WTC11 (cell line): ENCODE measurements around the gene ZC3H12A. TPM values are rescaled to one million over a fixed set of nuclear protein-coding genes. Genes with fewer than 3 reads are reported as not detected.
A peak's percentile ranks its signal among the peaks of the same experiment; 100 is the strongest.

Source experiments
- ATAC-seq: fragments of 200-7000 bp; cut with Tn5 transposase; 2 replicates; pipeline ENCODE4 v1.10.0; 2021; ENCODE audit warnings: mild to moderate bottlenecking, moderate library complexity
- CTCF ChIA-PET: fragments of 300-600 bp; sonication (Branson Sonifier 250); formaldehyde crosslinking; loops from one replicate; lab custom pipeline; 2021; ENCODE audit warnings: antibody characterized with exemption; lab: Charles Lee
- POLR2A ChIA-PET: fragments of 350-600 bp; sonication (Branson Sonifier 250); formaldehyde crosslinking; loops from one replicate; lab custom pipeline; 2021; ENCODE audit warnings: antibody characterized with exemption; lab: Charles Lee
- DNase-seq: peaks from one replicate; pipeline ENCODE4 v3.0.0; 2021; ENCODE audit warnings: low spot score
- H3K27ac Mint-ChIP-seq: 2 replicates; pipeline ENCODE4 v1.8.0; 2021; ENCODE audit warnings: mixed read lengths
- H3K27me3 Mint-ChIP-seq: 2 replicates; pipeline ENCODE4 v1.8.0; 2021; ENCODE audit warnings: low read depth, mild to moderate bottlenecking, moderate library complexity, mixed read lengths
- H3K36me3 Mint-ChIP-seq: 2 replicates; pipeline ENCODE4 v1.8.0; 2021; ENCODE audit warnings: mixed read lengths
- H3K4me1 Mint-ChIP-seq: 2 replicates; pipeline ENCODE4 v1.8.0; 2022; ENCODE audit warnings: mixed read lengths
- H3K4me3 Mint-ChIP-seq: 2 replicates; pipeline ENCODE4 v1.8.0; 2021; ENCODE audit warnings: mild to moderate bottlenecking, moderate library complexity, mixed read lengths
- H3K9me3 Mint-ChIP-seq: 2 replicates; pipeline ENCODE4 v1.8.0; 2021; ENCODE audit warnings: mixed read lengths
- CBFB ChIP-seq: sonication (generic); formaldehyde crosslinking; IDR thresholded peaks from 2 replicates; pipeline ENCODE4 v1.8.1; 2022; ENCODE audit warnings: mild to moderate bottlenecking, low read depth, missing genetic modification reagents
- GABPB1 ChIP-seq: sonication (generic); formaldehyde crosslinking; IDR thresholded peaks from 2 replicates; pipeline ENCODE4 v1.8.1; 2023; ENCODE audit warnings: mild to moderate bottlenecking, missing genetic modification reagents
- GTF2I ChIP-seq: fragments of 250-450 bp; sonication (Bioruptor Pico); conservative IDR thresholded peaks from 2 replicates; pipeline ENCODE4 v1.4.0; 2021; ENCODE audit warnings: mild to moderate bottlenecking
- HMGA2 ChIP-seq: fragments of 250-450 bp; sonication (Bioruptor Pico); IDR thresholded peaks from 2 replicates; pipeline ENCODE4 v1.4.0; 2021; ENCODE audit warnings: mild to moderate bottlenecking, moderate library complexity
- IRF2 ChIP-seq: sonication (generic); formaldehyde crosslinking; IDR thresholded peaks from 2 replicates; pipeline ENCODE4 v1.8.0; 2022; ENCODE audit warnings: low read depth, missing genetic modification reagents, borderline replicate concordance
- NFYB ChIP-seq: sonication (generic); formaldehyde crosslinking; conservative IDR thresholded peaks from 2 replicates; pipeline ENCODE4 v1.8.0; 2022; ENCODE audit warnings: low read depth, missing genetic modification reagents
- NR2C2 ChIP-seq: sonication (generic); formaldehyde crosslinking; IDR thresholded peaks from 2 replicates; pipeline ENCODE4 v1.8.0; 2022; ENCODE audit warnings: mild to moderate bottlenecking, missing genetic modification reagents
- PRRX2 ChIP-seq: fragments of 250-450 bp; sonication (Bioruptor Pico); IDR thresholded peaks from 2 replicates; pipeline ENCODE4 v1.8.0; 2021; ENCODE audit warnings: mild to moderate bottlenecking
- RELA ChIP-seq: sonication (generic); formaldehyde crosslinking; IDR thresholded peaks from 2 replicates; pipeline ENCODE4 v1.8.1; 2022; ENCODE audit warnings: missing genetic modification reagents, mild to moderate bottlenecking, borderline replicate concordance
- SOX15 ChIP-seq: fragments of 250-450 bp; sonication (Bioruptor Pico); IDR thresholded peaks from 2 replicates; pipeline ENCODE4 v1.9.0; 2021; ENCODE audit warnings: mild to moderate bottlenecking
- SP1 ChIP-seq: sonication (generic); formaldehyde crosslinking; conservative IDR thresholded peaks from 2 replicates; pipeline ENCODE4 v1.8.1; 2022; ENCODE audit warnings: missing genetic modification reagents
- TP53 ChIP-seq: sonication (generic); formaldehyde crosslinking; IDR thresholded peaks from 2 replicates; pipeline ENCODE4 v1.8.1; 2023; ENCODE audit warnings: mild to moderate bottlenecking, missing genetic modification reagents
- ZNF138 ChIP-seq: sonication (generic); formaldehyde crosslinking; conservative IDR thresholded peaks from 2 replicates; pipeline ENCODE4 v1.8.1; 2022; ENCODE audit warnings: mild to moderate bottlenecking, moderate library complexity, missing genetic modification reagents
- ZNF263 ChIP-seq: sonication (generic); formaldehyde crosslinking; IDR thresholded peaks from 2 replicates; pipeline ENCODE4 v1.8.1; 2022; ENCODE audit warnings: low read depth, mild to moderate bottlenecking, moderate library complexity, missing genetic modification reagents
- ZNF423 ChIP-seq: fragments of 250-450 bp; sonication (Bioruptor Pico); IDR thresholded peaks from 2 replicates; pipeline ENCODE4 v2.1.2; 2022; ENCODE audit warnings: mild to moderate bottlenecking, moderate library complexity
- total RNA-seq: library from RNA; stranded (reverse); gene quantifications from 3 replicates; pipeline ENCODE4 v1.2.3, GENCODE V29; 2021
- TF ChIP-seq, protein P1 (sequence below): sonication (generic); formaldehyde crosslinking; IDR thresholded peaks from 2 replicates; pipeline ENCODE4 v1.8.0; 2023; ENCODE audit warnings: missing genetic modification reagents, mild to moderate bottlenecking, borderline replicate concordance
- TF ChIP-seq, protein P2 (sequence below): sonication (generic); formaldehyde crosslinking; conservative IDR thresholded peaks from 2 replicates; pipeline ENCODE4 v1.8.1; 2022; ENCODE audit warnings: mild to moderate bottlenecking, missing genetic modification reagents
- TF ChIP-seq, protein P3 (sequence below): sonication (generic); formaldehyde crosslinking; IDR thresholded peaks from 2 replicates; pipeline ENCODE4 v1.8.1; 2022; ENCODE audit warnings: low read depth, mild to moderate bottlenecking, moderate library complexity, missing genetic modification reagents, borderline replicate concordance
- TF ChIP-seq, protein P4 (sequence below): sonication (generic); formaldehyde crosslinking; IDR thresholded peaks from 2 replicates; pipeline ENCODE4 v1.8.0; 2023; ENCODE audit warnings: missing genetic modification reagents
- TF ChIP-seq, protein P5 (sequence below): sonication (generic); formaldehyde crosslinking; IDR thresholded peaks from 2 replicates; pipeline ENCODE4 v1.8.0; 2022; ENCODE audit warnings: mild to moderate bottlenecking, missing genetic modification reagents
- TF ChIP-seq, protein P6 (sequence below): sonication (generic); formaldehyde crosslinking; IDR thresholded peaks from 2 replicates; pipeline ENCODE4 v1.8.1; 2022; ENCODE audit warnings: missing genetic modification reagents, borderline replicate concordance
- TF ChIP-seq, protein P7 (sequence below): sonication (generic); formaldehyde crosslinking; IDR thresholded peaks from 2 replicates; pipeline ENCODE4 v1.8.1; 2022; ENCODE audit warnings: mild to moderate bottlenecking, missing genetic modification reagents, moderate library complexity, borderline replicate concordance

The ZC3H12A gene
- total RNA-seq, 1 experiment from 2014 or later = 10.9 TPM

DNA sequence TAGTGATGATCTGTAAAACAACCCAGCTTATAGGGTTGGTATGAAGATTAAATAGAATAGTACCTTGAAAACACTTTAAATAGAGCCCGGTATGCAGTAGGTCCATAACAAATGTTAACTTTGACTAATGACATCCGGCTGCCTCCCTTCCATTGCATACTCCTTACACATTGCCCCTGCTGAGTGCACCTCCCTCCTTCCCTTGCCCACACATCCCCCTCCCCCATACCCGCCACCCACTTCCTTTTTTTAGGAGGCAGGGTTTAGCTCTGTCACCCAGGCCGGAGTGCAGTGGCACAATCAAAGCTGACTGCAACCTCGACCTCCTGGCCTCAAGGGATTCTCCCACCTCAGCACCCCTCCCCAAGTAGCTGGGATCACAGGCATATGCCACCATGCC is 24.4 kb upstream of the ZC3H12A start (continued):
- TF ChIP-seq SOX15 (CRISPR knock-in tag) = no peak
- TF ChIP-seq, protein P1, sequence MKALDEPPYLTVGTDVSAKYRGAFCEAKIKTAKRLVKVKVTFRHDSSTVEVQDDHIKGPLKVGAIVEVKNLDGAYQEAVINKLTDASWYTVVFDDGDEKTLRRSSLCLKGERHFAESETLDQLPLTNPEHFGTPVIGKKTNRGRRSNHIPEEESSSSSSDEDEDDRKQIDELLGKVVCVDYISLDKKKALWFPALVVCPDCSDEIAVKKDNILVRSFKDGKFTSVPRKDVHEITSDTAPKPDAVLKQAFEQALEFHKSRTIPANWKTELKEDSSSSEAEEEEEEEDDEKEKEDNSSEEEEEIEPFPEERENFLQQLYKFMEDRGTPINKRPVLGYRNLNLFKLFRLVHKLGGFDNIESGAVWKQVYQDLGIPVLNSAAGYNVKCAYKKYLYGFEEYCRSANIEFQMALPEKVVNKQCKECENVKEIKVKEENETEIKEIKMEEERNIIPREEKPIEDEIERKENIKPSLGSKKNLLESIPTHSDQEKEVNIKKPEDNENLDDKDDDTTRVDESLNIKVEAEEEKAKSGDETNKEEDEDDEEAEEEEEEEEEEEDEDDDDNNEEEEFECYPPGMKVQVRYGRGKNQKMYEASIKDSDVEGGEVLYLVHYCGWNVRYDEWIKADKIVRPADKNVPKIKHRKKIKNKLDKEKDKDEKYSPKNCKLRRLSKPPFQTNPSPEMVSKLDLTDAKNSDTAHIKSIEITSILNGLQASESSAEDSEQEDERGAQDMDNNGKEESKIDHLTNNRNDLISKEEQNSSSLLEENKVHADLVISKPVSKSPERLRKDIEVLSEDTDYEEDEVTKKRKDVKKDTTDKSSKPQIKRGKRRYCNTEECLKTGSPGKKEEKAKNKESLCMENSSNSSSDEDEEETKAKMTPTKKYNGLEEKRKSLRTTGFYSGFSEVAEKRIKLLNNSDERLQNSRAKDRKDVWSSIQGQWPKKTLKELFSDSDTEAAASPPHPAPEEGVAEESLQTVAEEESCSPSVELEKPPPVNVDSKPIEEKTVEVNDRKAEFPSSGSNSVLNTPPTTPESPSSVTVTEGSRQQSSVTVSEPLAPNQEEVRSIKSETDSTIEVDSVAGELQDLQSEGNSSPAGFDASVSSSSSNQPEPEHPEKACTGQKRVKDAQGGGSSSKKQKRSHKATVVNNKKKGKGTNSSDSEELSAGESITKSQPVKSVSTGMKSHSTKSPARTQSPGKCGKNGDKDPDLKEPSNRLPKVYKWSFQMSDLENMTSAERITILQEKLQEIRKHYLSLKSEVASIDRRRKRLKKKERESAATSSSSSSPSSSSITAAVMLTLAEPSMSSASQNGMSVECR (CRISPR knock-in tag) = no peak
- no peak for TF ChIP-seq SP1 (CRISPR knock-in tag)
- TF ChIP-seq, protein P2, sequence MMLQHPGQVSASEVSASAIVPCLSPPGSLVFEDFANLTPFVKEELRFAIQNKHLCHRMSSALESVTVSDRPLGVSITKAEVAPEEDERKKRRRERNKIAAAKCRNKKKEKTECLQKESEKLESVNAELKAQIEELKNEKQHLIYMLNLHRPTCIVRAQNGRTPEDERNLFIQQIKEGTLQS (CRISPR knock-in tag) = no peak

DNA sequence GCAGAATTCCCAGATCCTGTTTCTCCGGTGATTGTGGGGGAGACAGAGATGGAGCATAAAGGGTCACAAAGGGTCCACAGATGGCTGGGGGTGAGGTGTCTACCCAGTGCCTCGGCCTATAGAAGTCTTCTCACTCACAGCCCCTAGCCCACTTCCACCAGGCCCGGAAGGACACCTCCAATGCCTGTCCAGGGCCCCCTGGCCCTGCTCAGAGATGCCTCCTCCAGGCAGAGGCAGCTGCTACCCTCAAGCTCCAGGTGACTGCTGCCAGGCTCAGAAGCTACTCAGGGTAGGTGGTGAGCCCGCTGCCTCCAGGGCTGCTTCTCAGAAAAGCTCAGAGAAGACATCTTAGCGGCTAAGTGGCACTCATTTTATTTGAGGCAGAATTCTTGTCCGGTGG is 22.0 kb upstream of the ZC3H12A start:
- no peaks in the 10 kb centered on the region; the same call in 1 of the 2 replicates for H3K27me3 Mint-ChIP-seq

More for the DNA sequence above, 22.0 kb upstream of the ZC3H12A start:
- Mint-ChIP-seq H3K4me3 (no peak overlapping the region), H3K4me1 (peaks cover 54% of the 10 kb centered on the region), H3K9me3 (no peaks in the 10 kb centered on the region), H3K27ac (peak overlapping the region; percentile 78; the same call in 1 of the 2 replicates), H3K36me3 (no peaks in the 10 kb centered on the region)
- ChIA-PET CTCF (interaction anchor here (0.6 to 14.1 kb wide), 9 partner anchors 15 to 1216 kb away, joined by 3 to 279 read pairs (median 4); partner anchors contain the start of genes MEAF6 and ZC3H12A), POLR2A (interaction anchor here (1.0 kb wide), 1 partner anchor 10 kb away, joined by 3 read pairs; no protein-coding TSS in a partner anchor)
- TF ChIP-seq IRF2 (CRISPR knock-in tag) (no peak), CBFB (CRISPR knock-in tag) (no peak), PRRX2 (CRISPR knock-in tag) (no peak), NR2C2 (CRISPR knock-in tag) (no peak), NFYB (CRISPR knock-in tag) (no peak), ZNF263 (CRISPR knock-in tag) (no peak), RELA (CRISPR knock-in tag) (no peak), TP53 (CRISPR knock-in tag) (no peak), HMGA2 (no peak), GTF2I (no peak), SOX15 (CRISPR knock-in tag) (no peak), ZNF138 (CRISPR knock-in tag) (no peak), ZNF423 (CRISPR knock-in tag) (no peak), GABPB1 (CRISPR knock-in tag) (no peak)
- TF ChIP-seq, protein P3, sequence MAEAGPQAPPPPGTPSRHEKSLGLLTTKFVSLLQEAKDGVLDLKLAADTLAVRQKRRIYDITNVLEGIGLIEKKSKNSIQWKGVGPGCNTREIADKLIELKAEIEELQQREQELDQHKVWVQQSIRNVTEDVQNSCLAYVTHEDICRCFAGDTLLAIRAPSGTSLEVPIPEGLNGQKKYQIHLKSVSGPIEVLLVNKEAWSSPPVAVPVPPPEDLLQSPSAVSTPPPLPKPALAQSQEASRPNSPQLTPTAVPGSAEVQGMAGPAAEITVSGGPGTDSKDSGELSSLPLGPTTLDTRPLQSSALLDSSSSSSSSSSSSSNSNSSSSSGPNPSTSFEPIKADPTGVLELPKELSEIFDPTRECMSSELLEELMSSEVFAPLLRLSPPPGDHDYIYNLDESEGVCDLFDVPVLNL (CRISPR knock-in tag) = no peak
- TF ChIP-seq, protein P4, sequence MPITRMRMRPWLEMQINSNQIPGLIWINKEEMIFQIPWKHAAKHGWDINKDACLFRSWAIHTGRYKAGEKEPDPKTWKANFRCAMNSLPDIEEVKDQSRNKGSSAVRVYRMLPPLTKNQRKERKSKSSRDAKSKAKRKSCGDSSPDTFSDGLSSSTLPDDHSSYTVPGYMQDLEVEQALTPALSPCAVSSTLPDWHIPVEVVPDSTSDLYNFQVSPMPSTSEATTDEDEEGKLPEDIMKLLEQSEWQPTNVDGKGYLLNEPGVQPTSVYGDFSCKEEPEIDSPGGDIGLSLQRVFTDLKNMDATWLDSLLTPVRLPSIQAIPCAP (CRISPR knock-in tag) = no peak
- TF ChIP-seq, protein P5, sequence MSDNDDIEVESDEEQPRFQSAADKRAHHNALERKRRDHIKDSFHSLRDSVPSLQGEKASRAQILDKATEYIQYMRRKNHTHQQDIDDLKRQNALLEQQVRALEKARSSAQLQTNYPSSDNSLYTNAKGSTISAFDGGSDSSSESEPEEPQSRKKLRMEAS (CRISPR knock-in tag) = no peak; the same call in 1 of the 2 replicates
- TF ChIP-seq, protein P6, sequence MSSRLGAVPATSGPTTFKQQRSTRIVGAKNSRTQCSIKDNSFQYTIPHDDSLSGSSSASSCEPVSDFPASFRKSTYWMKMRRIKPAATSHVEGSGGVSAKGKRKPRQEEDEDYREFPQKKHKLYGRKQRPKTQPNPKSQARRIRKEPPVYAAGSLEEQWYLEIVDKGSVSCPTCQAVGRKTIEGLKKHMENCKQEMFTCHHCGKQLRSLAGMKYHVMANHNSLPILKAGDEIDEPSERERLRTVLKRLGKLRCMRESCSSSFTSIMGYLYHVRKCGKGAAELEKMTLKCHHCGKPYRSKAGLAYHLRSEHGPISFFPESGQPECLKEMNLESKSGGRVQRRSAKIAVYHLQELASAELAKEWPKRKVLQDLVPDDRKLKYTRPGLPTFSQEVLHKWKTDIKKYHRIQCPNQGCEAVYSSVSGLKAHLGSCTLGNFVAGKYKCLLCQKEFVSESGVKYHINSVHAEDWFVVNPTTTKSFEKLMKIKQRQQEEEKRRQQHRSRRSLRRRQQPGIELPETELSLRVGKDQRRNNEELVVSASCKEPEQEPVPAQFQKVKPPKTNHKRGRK (CRISPR knock-in tag) = no peak
- TF ChIP-seq, protein P7, sequence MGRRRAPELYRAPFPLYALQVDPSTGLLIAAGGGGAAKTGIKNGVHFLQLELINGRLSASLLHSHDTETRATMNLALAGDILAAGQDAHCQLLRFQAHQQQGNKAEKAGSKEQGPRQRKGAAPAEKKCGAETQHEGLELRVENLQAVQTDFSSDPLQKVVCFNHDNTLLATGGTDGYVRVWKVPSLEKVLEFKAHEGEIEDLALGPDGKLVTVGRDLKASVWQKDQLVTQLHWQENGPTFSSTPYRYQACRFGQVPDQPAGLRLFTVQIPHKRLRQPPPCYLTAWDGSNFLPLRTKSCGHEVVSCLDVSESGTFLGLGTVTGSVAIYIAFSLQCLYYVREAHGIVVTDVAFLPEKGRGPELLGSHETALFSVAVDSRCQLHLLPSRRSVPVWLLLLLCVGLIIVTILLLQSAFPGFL = no peak
- ATAC-seq = peak; percentile 13
- no peak for DNase-seq
